ENCODE data around the gene CLEC16A.

CLEC16A gene

DNA sequence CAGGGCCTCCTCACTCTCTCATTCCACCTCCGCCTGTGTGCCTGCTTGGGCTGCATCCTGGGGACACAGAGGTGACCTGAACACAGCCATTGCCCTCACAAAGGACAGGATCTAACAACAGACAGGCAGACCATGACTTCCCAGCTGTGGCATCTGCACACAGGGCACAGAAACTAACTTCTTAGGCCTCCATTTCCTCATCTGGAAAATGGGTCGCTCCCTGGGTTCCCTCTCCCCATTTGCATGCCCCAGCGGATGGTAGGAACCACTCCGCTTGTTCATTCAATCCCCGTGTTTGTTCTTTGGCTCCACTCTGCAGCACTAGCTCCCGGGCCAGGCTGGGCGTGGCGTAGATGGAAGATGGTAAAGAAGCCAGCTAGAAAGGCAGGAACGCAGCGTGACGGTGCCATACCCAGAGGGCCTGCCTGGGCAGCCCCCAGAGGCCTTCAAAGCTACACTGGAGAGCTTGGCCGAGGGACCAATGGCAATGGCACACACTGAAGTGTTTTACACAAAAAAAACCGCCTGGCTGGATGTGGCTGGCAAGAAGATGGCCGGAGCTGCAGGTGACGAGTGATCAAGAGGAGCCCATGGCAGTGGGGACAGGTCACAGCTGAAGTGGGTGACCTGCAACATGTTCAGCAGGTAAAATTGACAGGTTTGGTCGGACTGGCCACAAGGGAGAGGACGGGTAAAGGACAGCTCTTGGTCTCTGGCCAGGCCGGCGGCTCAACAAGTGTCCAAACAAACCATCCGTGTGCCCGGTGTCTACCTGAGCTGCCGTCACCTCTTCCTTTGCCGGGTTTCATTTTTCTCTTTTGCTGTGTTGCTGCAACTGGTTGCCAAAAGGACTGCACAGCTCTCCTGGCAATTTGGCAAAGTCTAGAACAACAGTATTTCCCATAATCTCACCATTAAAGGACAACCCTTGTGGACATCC, 244.7 kb downstream of the CLEC16A start:
- Histone ChIP-seq H3K4me3 (replicated peaks; ENCODE audit: insufficient read depth, low read length) (no peak overlapping the region), H3K27ac (replicated peaks) (no peak overlapping the region), H3K27me3 (ENCODE audit: insufficient read depth, poor library complexity, severe bottlenecking) (no peaks in the 10 kb centered on the region)
- TF ChIP-seq POLR2AphosphoS5 (IDR thresholded peaks at IDR 0.05; ENCODE audit: low read depth) (no peak), GABPA (IDR thresholded peaks at IDR 0.05; ENCODE audit: low read depth) (no peak)
- no peak for DNase-seq (ENCODE audit: low read depth in 1 of 2, low spot score in 1 of 2)

DNA sequence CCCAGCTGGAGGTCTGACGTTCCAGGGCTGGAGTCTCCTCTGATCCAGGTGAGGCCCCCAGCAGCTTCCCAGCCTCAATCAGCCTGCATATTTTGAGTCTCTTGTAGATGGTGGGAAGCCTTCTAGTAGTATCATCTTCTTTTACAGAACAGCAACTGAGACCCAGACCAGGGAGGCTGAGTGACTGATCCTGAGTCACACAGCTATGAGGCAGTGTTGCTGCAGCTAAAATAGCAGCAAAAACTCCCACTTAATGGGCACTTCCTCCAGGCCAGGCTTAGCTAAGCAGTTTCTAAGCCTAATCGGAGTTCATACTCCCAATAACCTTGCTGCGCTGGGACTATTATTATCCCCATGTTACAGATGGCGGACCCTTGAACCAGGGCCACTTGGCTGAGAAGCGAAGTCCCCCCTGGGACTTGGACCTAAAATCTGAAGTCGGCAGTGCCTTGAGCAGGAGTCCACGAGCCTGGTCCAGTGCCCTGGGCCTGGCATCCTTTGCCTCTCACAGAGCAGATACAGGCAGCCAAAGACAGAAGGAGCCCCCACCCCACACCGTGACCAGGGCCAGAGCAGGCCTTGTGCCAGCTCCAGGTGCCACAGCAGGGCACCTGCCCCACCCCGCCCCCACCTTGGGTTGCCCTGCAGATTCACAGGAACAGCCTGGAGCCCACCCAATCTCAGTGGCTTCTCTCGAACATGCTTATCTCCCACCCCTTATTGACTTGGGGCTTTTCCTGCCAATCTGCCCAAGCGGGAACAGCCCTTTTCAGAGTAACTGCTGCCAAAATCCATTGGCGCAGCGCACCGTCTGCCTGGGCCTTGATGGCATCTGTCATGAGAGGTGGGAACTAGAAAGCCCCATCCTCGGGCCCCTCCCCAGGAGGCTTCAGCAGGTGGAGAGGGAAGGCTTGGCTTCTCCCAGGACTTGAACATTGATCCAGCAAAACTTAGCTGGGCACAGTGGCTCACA, 246.5 kb downstream of the CLEC16A start:
- H3K27ac ChIP-seq (replicated peaks): no peak overlapping the region
- no peak for DNase-seq (ENCODE audit: low read depth in 1 of 2, low spot score in 1 of 2)
- H3K27me3 ChIP-seq (ENCODE audit: insufficient read depth, poor library complexity, severe bottlenecking): no peaks in the 10 kb centered on the region
- no peak overlapping the region for H3K4me3 ChIP-seq (replicated peaks; ENCODE audit: insufficient read depth, low read length)
- TF ChIP-seq, protein P1, sequence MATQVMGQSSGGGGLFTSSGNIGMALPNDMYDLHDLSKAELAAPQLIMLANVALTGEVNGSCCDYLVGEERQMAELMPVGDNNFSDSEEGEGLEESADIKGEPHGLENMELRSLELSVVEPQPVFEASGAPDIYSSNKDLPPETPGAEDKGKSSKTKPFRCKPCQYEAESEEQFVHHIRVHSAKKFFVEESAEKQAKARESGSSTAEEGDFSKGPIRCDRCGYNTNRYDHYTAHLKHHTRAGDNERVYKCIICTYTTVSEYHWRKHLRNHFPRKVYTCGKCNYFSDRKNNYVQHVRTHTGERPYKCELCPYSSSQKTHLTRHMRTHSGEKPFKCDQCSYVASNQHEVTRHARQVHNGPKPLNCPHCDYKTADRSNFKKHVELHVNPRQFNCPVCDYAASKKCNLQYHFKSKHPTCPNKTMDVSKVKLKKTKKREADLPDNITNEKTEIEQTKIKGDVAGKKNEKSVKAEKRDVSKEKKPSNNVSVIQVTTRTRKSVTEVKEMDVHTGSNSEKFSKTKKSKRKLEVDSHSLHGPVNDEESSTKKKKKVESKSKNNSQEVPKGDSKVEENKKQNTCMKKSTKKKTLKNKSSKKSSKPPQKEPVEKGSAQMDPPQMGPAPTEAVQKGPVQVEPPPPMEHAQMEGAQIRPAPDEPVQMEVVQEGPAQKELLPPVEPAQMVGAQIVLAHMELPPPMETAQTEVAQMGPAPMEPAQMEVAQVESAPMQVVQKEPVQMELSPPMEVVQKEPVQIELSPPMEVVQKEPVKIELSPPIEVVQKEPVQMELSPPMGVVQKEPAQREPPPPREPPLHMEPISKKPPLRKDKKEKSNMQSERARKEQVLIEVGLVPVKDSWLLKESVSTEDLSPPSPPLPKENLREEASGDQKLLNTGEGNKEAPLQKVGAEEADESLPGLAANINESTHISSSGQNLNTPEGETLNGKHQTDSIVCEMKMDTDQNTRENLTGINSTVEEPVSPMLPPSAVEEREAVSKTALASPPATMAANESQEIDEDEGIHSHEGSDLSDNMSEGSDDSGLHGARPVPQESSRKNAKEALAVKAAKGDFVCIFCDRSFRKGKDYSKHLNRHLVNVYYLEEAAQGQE (IDR thresholded peaks at IDR 0.05; ENCODE audit: insufficient replicate concordance, low read depth): no peak
- no peak for TF ChIP-seq SPI1 (IDR thresholded peaks at IDR 0.05; ENCODE audit: borderline replicate concordance, low read depth)
- TF ChIP-seq POLR2AphosphoS5 (IDR thresholded peaks at IDR 0.05; ENCODE audit: low read depth): no peak
- TF ChIP-seq GABPA (IDR thresholded peaks at IDR 0.05; ENCODE audit: low read depth): no peak
- TF ChIP-seq, protein P2, sequence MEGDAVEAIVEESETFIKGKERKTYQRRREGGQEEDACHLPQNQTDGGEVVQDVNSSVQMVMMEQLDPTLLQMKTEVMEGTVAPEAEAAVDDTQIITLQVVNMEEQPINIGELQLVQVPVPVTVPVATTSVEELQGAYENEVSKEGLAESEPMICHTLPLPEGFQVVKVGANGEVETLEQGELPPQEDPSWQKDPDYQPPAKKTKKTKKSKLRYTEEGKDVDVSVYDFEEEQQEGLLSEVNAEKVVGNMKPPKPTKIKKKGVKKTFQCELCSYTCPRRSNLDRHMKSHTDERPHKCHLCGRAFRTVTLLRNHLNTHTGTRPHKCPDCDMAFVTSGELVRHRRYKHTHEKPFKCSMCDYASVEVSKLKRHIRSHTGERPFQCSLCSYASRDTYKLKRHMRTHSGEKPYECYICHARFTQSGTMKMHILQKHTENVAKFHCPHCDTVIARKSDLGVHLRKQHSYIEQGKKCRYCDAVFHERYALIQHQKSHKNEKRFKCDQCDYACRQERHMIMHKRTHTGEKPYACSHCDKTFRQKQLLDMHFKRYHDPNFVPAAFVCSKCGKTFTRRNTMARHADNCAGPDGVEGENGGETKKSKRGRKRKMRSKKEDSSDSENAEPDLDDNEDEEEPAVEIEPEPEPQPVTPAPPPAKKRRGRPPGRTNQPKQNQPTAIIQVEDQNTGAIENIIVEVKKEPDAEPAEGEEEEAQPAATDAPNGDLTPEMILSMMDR (IDR thresholded peaks at IDR 0.05; ENCODE audit: insufficient read depth, low read length): no peak

DNA sequence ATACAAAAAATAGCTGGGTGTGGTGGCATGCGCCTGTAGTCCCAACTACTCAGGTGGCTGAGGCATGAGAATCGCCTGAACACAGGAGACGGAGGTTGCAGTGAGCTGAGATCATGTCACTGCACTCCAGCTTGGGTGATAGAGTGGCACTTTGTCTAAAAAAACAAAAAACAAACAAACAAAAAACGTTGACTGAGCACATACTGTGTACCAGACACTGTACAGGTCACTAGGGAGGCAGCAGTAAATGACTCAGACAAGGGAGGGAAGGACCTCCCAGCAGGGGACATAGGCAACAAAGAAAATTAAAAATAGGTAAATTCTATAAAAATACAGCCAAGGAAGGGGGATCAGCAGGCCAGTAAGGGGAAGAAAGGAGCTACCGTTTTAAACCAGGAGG, 247.3 kb downstream of the CLEC16A start:
- Histone ChIP-seq H3K4me3 (replicated peaks; ENCODE audit: insufficient read depth, low read length) (no peak overlapping the region), H3K27ac (replicated peaks) (no peak overlapping the region)

More for the DNA sequence above, 247.3 kb downstream of the CLEC16A start:
- no peaks in the 10 kb centered on the region for H3K27me3 ChIP-seq (ENCODE audit: insufficient read depth, poor library complexity, severe bottlenecking)
- TF ChIP-seq SPI1 (IDR thresholded peaks at IDR 0.05; ENCODE audit: borderline replicate concordance, low read depth) (no peak), GABPA (IDR thresholded peaks at IDR 0.05; ENCODE audit: low read depth) (no peak), POLR2AphosphoS5 (IDR thresholded peaks at IDR 0.05; ENCODE audit: low read depth) (no peak)
- TF ChIP-seq, protein P1 (IDR thresholded peaks at IDR 0.05; ENCODE audit: insufficient replicate concordance, low read depth): no peak
- TF ChIP-seq, protein P2 (IDR thresholded peaks at IDR 0.05; ENCODE audit: insufficient read depth, low read length): no peak
- DNase-seq (ENCODE audit: low read depth in 1 of 2, low spot score in 1 of 2): no peak

Measured in HL-60 (cell line).